HepG2 (cell line): ENCODE results near the gene NEU4. TPM values are rescaled to one million over a fixed set of nuclear protein-coding genes. Genes with fewer than 3 reads are reported as not detected.

Source experiments
- ATAC-seq: fragments of 200-7000 bp; cut with Tn5 transposase; 3 replicates; pipeline ENCODE4 v1.9.1; 2020; ENCODE audit warnings: mild to moderate bottlenecking, moderate library complexity
- BruUV-seq: library from RNA; stranded (reverse); fragments of 400-500 nt; replicated peaks from 2 replicates; lab custom pipeline; 2021; lab: Mats Ljungman, UMichigan
- CTCF ChIA-PET: fragments of 300-600 bp; formaldehyde crosslinking; extraction: SDS; loops from one replicate; lab custom pipeline; 2021; ENCODE audit warnings: low total read pairs, inconsistent platforms, low intra/inter-chr PET ratio; lab: Yijun Ruan, JAX
- POLR2A ChIA-PET: fragments of 350-600 bp; sonication (Branson Sonifier 250); formaldehyde crosslinking; loops from one replicate; lab custom pipeline; 2020; ENCODE audit warnings: antibody characterized with exemption, inconsistent platforms; lab: Yijun Ruan, JAX
- DNase-seq: peaks from one replicate; pipeline ENCODE4 v3.0.0-alpha.2; 2015; ENCODE audit warnings: low spot score
- FAIRE-seq: peaks from 3 replicates; lab custom pipeline; 2011; peaks lifted over from hg19 to GRCh38; lab: Jason Lieb, UNC
- H2AFZ ChIP-seq: one replicate; pipeline ENCODE4 v1.6.1; 2011; ENCODE audit warnings: low read length, inconsistent platforms
- H3K27ac ChIP-seq: fragments of 300-600 bp; 3 replicates; pipeline ENCODE4 v1.8.0; 2011; ENCODE audit warnings: mixed run types, mild to moderate bottlenecking, mixed read lengths, low read length, inconsistent platforms; ENCODE audit not compliant: insufficient read depth; ENCODE audit errors: extremely low read length
- H3K27me3 ChIP-seq, 2 experiments: fragments of 200-600 bp in 1 of 2; 2 replicates in 1 of 2; 3 replicates in 1 of 2; pipeline versions ENCODE4 v1.6.0 to v1.8.0; 2011; ENCODE audit warnings: low read length in 2 of 2, mild to moderate bottlenecking in 2 of 2, moderate library complexity in 2 of 2, inconsistent platforms in 1 of 2; ENCODE audit not compliant: insufficient read depth in 2 of 2, control insufficient read depth in 1 of 2
- H3K36me3 ChIP-seq, 2 experiments: fragments of 200-600 bp in 1 of 2; replicated peaks in 1 of 2; 2 replicates in 1 of 2; 3 replicates in 1 of 2; pipeline versions ENCODE4 v1.5.1 to v1.8.0; 2011; ENCODE audit warnings: low read length in 2 of 2, inconsistent platforms in 1 of 2; ENCODE audit not compliant: insufficient read depth in 2 of 2, control insufficient read depth in 1 of 2
- H3K4me1 ChIP-seq: 2 replicates; pipeline ENCODE4 v1.5.1; 2012; ENCODE audit warnings: low read length, inconsistent platforms; ENCODE audit not compliant: insufficient read depth
- H3K4me2 ChIP-seq: 2 replicates; pipeline ENCODE4 v1.6.0; 2011; ENCODE audit warnings: low read depth, low read length, inconsistent platforms
- H3K4me3 ChIP-seq, 3 experiments: fragments of 200-600 bp in 1 of 3; sonication (generic), shearing (Covaris generic) in 1 of 3; replicated peaks in 1 of 3; 2 replicates each; pipeline ENCODE4 v1.5.1; 2011 to 2016; ENCODE audit warnings: low read length in 3 of 3, inconsistent platforms in 2 of 3, low read depth in 2 of 3, mild to moderate bottlenecking in 2 of 3, control low read depth in 1 of 3, mixed read lengths in 1 of 3; ENCODE audit not compliant: insufficient read depth in 1 of 3
- H3K79me2 ChIP-seq: one replicate; pipeline ENCODE4 v1.6.1; 2011; ENCODE audit warnings: low read length, inconsistent platforms; ENCODE audit not compliant: insufficient read depth
- H3K9ac ChIP-seq: 2 replicates; pipeline ENCODE4 v1.6.0; 2011; ENCODE audit warnings: mild to moderate bottlenecking, low read depth, low read length, inconsistent platforms; ENCODE audit not compliant: insufficient read depth
- H3K9me3 ChIP-seq: 2 replicates; pipeline ENCODE4 v1.5.1; 2012; ENCODE audit warnings: mild to moderate bottlenecking, low read length
- H4K20me1 ChIP-seq: 2 replicates; pipeline ENCODE4 v1.6.0; 2011; ENCODE audit warnings: inconsistent platforms, mild to moderate bottlenecking, low read length, moderate library complexity; ENCODE audit not compliant: insufficient read depth
- AGO1 ChIP-seq: fragments of 200-400 bp; formaldehyde crosslinking; IDR thresholded peaks from 2 replicates; pipeline ENCODE4 v1.6.1; 2017; ENCODE audit warnings: mild to moderate bottlenecking, low read depth, low read length, moderate library complexity; ENCODE audit not compliant: poor library complexity, severe bottlenecking
- AKAP8 ChIP-seq: sonication (generic); formaldehyde crosslinking; IDR thresholded peaks from 2 replicates; pipeline ENCODE4 v1.5.1; 2020; ENCODE audit warnings: mild to moderate bottlenecking, missing genetic modification reagents
- CC2D1A ChIP-seq: sonication (generic); formaldehyde crosslinking; IDR thresholded peaks from 2 replicates; pipeline ENCODE4 v1.8.1; 2023; ENCODE audit warnings: mild to moderate bottlenecking, missing genetic modification reagents
- CHCHD3 ChIP-seq: sonication (generic); formaldehyde crosslinking; IDR thresholded peaks from 2 replicates; pipeline ENCODE4 v1.8.0; 2022; ENCODE audit warnings: mild to moderate bottlenecking, missing genetic modification reagents, moderate library complexity
- DNMT1 ChIP-seq: sonication (generic); formaldehyde crosslinking; IDR thresholded peaks from 2 replicates; pipeline ENCODE4 v1.5.1; 2020; ENCODE audit warnings: mild to moderate bottlenecking, missing genetic modification reagents
- EP300 ChIP-seq, 3 experiments: sonication (generic) in 1 of 3; formaldehyde crosslinking in 1 of 3; IDR thresholded peaks; 2 replicates each; pipeline versions ENCODE4 v1.5.1 to v1.6.1; 2011 to 2020; ENCODE audit warnings: low read depth in 2 of 3, low read length in 2 of 3, borderline replicate concordance in 1 of 3, improper control_type of control experiment in 1 of 3, mild to moderate bottlenecking in 1 of 3, missing genetic modification reagents in 1 of 3, moderate library complexity in 1 of 3
- GPN1 ChIP-seq: sonication (generic); formaldehyde crosslinking; IDR thresholded peaks from 2 replicates; pipeline ENCODE4 v1.5.1; 2020; ENCODE audit warnings: missing genetic modification reagents, borderline replicate concordance
- HNRNPL ChIP-seq: fragments of 200-400 bp; formaldehyde crosslinking; IDR thresholded peaks from 2 replicates; pipeline ENCODE4 v1.6.1; 2017; ENCODE audit warnings: mild to moderate bottlenecking, low read depth, low read length
- MTA1 ChIP-seq: sonication (generic); formaldehyde crosslinking; IDR thresholded peaks from 2 replicates; pipeline ENCODE4 v1.4.0; 2020; ENCODE audit warnings: missing genetic modification reagents, mild to moderate bottlenecking, borderline replicate concordance
- MYC ChIP-seq: sonication (generic); formaldehyde crosslinking; IDR thresholded peaks from 2 replicates; pipeline ENCODE4 v1.9.0; 2021; ENCODE audit warnings: missing genetic modification reagents, borderline replicate concordance
- RBFOX2 ChIP-seq: fragments of 200-400 bp; formaldehyde crosslinking; IDR thresholded peaks from 2 replicates; pipeline ENCODE4 v1.6.1; 2017; ENCODE audit warnings: low read depth, mild to moderate bottlenecking, low read length
- SMARCE1 ChIP-seq: fragments of 450-650 bp; IDR thresholded peaks from 2 replicates; pipeline ENCODE4 v1.6.1; 2017; ENCODE audit warnings: borderline replicate concordance
- TCF7L2 ChIP-seq: IDR thresholded peaks from 2 replicates; pipeline ENCODE4 v1.6.1; 2011; ENCODE audit warnings: mild to moderate bottlenecking, low read depth, low read length, moderate library complexity
- ZBTB1 ChIP-seq: sonication (generic); formaldehyde crosslinking; IDR thresholded peaks from 2 replicates; pipeline ENCODE4 v1.4.0; 2020; ENCODE audit warnings: missing genetic modification reagents, borderline replicate concordance
- ZBTB7A ChIP-seq: sonication (generic); formaldehyde crosslinking; IDR thresholded peaks from 2 replicates; pipeline ENCODE4 v1.8.0; 2022; ENCODE audit warnings: mild to moderate bottlenecking, missing genetic modification reagents
- ZC3H13 ChIP-seq: sonication (generic); formaldehyde crosslinking; IDR thresholded peaks from 2 replicates; pipeline ENCODE4 v1.8.1; 2023; ENCODE audit warnings: mild to moderate bottlenecking, missing genetic modification reagents, moderate library complexity
- ZFP37 ChIP-seq: sonication (generic); formaldehyde crosslinking; IDR thresholded peaks from 2 replicates; pipeline ENCODE4 v1.4.0; 2020; ENCODE audit warnings: missing genetic modification reagents, borderline replicate concordance
- ZNF343 ChIP-seq: sonication (generic); formaldehyde crosslinking; IDR thresholded peaks from 2 replicates; pipeline ENCODE4 v1.4.0; 2020; ENCODE audit warnings: mild to moderate bottlenecking, missing genetic modification reagents
- ZNF660 ChIP-seq: sonication (generic); formaldehyde crosslinking; IDR thresholded peaks from 2 replicates; pipeline ENCODE4 v1.5.1; 2020; ENCODE audit warnings: mild to moderate bottlenecking, low read depth, missing genetic modification reagents, borderline replicate concordance
- ZNF768 ChIP-seq: sonication (generic); formaldehyde crosslinking; IDR thresholded peaks from 2 replicates; pipeline ENCODE4 v1.4.0; 2020; ENCODE audit warnings: missing genetic modification reagents
- ZNF883 ChIP-seq: sonication (generic); formaldehyde crosslinking; IDR thresholded peaks from 2 replicates; pipeline ENCODE4 v1.5.1; 2020; ENCODE audit warnings: mild to moderate bottlenecking, missing genetic modification reagents; ENCODE audit errors: not compliant biosample characterization
- whole genome bisulfite sequencing: methylation state at CpG from one replicate; pipeline ENCODE4 v1.1.6; 2017; ENCODE audit warnings: low lambda C conversion rate; 5-methylcytosine and 5-hydroxymethylcytosine counted together
- in situ Hi-C: cut with HindIII; loops from 2 replicates; pipeline ENCODE4 v1.10.0; 2017; ENCODE audit warnings: low pct_unique_long_range_greater_than_20kb; ENCODE audit not compliant: extremely low pct_ligation_motif_present
- intact Hi-C: fragments of 100-400 bp; cut with micrococcal nuclease; formaldehyde crosslinking; loops from one replicate; pipeline ENCODE4 v1.10.0; 2022; ENCODE audit not compliant: unreplicated experiment
- polyA plus RNA-seq, 8 experiments: library from polyadenylated mRNA; depleted of rRNA in 3 of 8; stranded (reverse) in 7 of 8; unstranded in 1 of 8; fragments of >200 nt; fragmentation: Illumina TruSeq in 4 of 8; extraction: Trizol in 4 of 8; gene quantifications; 2 replicates each; pipeline versions ENCODE4 v1.2.1 to v1.2.3, GENCODE V29; 2011 to 2016; ENCODE audit warnings: low read depth in 4 of 8, missing spikeins in 1 of 8, mixed read lengths in 1 of 8; ENCODE audit not compliant: insufficient read depth in 1 of 8
- total RNA-seq, 5 experiments: library from RNA; depleted of rRNA; stranded (reverse); fragments of >200 nt; fragmentation: Illumina TruSeq; extraction: Trizol; gene quantifications; 2 replicates each; pipeline ENCODE4 v1.2.3, GENCODE V29; 2016; ENCODE audit warnings: low read depth in 1 of 5
- TF ChIP-seq, protein P1 (sequence below): sonication (generic); formaldehyde crosslinking; IDR thresholded peaks from 2 replicates; pipeline ENCODE4 v1.5.0; 2020; ENCODE audit warnings: mild to moderate bottlenecking, missing genetic modification reagents
- TF ChIP-seq, protein P2 (sequence below): sonication (generic); formaldehyde crosslinking; IDR thresholded peaks from 2 replicates; pipeline ENCODE4 v1.8.0; 2022; ENCODE audit warnings: mild to moderate bottlenecking, missing genetic modification reagents, moderate library complexity

Gene NEU4
- total and polyA plus RNA-seq, 2 of the 13 experiments (the other 11 are each of a cell fraction or from before 2014, with no cell fraction given): 53.5 to 107 TPM

DNA sequence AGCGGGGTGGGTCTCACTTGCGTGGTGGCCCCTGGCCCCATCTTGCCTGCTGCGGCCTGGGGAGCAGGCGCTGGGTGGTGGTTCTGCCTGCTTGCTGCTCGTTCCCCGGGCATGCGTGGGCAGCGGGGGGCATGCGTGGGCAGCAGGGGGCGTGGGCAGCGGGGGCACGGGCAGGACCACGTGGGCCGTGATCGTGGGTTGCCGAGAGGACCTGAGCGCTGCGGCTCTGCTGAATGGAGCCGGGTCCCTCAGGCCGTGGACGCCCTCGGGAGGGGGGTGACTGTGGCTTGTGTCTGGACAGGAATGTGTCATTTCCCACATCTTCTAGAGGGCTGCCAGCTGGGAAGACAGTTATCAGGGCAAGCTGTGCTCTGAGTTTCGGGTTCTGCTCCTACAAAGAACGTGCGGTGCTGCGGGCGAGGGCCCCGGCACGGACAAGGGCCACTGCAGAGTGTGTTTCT is 40.7 kb upstream of the NEU4 start:
- ChIA-PET CTCF (no interaction called here), POLR2A (interaction anchor here (1.1 to 8.9 kb wide), 3 partner anchors 8 to 42 kb away, joined by 3 to 218 read pairs (median 5); partner anchors contain the start of genes D2HGDH and NEU4)
- Histone ChIP-seq H3K79me2 (peaks cover 24% of the 10 kb centered on the region), H3K27ac (peak overlapping the region; percentile 52), H3K9me3 (no peaks in the 10 kb centered on the region), H2AFZ (no peak overlapping the region), H3K27me3 (no peaks in the 10 kb centered on the region; a peak in 1 of 5 replicates), H3K36me3 (no peaks in the 10 kb centered on the region; a peak in 1 of 5 replicates), H3K4me2 (no peak overlapping the region), H3K4me1 (peaks cover 41% of the 10 kb centered on the region), H4K20me1 (no peaks in the 10 kb centered on the region), H3K9ac (no peak overlapping the region), H3K4me3 (no peak overlapping the region)
- BruUV-seq: no TSS peak
- ATAC-seq (no peak), DNase-seq (no peak), FAIRE-seq (no peak)
- in situ Hi-C loops: no loop called here
- 95% methylated on average over 21 of the region's 29 CpGs for WGBS
- intact Hi-C loops: no loop called here
- TF ChIP-seq DNMT1 (CRISPR knock-in tag) (0 out of 2 replicates have a peak, but pooled peaks have one; percentile 33), AGO1 (peak; percentile 13), ZNF343 (CRISPR knock-in tag) (no peak), ZBTB1 (CRISPR knock-in tag) (no peak), AKAP8 (0 out of 2 replicates have a peak, but pooled peaks have one; percentile 25), HNRNPL (0 out of 2 replicates have a peak, but pooled peaks have one; percentile 76), SMARCE1 (no peak), GPN1 (CRISPR knock-in tag) (no peak), MYC (no peak), CC2D1A (no peak), ZNF883 (CRISPR knock-in tag) (peak; percentile 23), CHCHD3 (CRISPR knock-in tag) (no peak), TCF7L2 (no peak), ZC3H13 (CRISPR knock-in tag) (0 out of 2 replicates have a peak, but pooled peaks have one; percentile 23), ZNF768 (no peak), ZFP37 (no peak), ZBTB7A (no peak), ZNF660 (CRISPR knock-in tag) (no peak), MTA1 (no peak), EP300 (IDR thresholded peaks at IDR 0.05; ENCODE audit: low read depth in 2 of 2, low read length in 2 of 2) (no peak), EP300 (CRISPR knock-in tag; IDR thresholded peaks at IDR 0.05; ENCODE audit: borderline replicate concordance) (no peak), RBFOX2 (peak; percentile 24; the same call in 1 of the 2 replicates)
- TF ChIP-seq, protein P1, sequence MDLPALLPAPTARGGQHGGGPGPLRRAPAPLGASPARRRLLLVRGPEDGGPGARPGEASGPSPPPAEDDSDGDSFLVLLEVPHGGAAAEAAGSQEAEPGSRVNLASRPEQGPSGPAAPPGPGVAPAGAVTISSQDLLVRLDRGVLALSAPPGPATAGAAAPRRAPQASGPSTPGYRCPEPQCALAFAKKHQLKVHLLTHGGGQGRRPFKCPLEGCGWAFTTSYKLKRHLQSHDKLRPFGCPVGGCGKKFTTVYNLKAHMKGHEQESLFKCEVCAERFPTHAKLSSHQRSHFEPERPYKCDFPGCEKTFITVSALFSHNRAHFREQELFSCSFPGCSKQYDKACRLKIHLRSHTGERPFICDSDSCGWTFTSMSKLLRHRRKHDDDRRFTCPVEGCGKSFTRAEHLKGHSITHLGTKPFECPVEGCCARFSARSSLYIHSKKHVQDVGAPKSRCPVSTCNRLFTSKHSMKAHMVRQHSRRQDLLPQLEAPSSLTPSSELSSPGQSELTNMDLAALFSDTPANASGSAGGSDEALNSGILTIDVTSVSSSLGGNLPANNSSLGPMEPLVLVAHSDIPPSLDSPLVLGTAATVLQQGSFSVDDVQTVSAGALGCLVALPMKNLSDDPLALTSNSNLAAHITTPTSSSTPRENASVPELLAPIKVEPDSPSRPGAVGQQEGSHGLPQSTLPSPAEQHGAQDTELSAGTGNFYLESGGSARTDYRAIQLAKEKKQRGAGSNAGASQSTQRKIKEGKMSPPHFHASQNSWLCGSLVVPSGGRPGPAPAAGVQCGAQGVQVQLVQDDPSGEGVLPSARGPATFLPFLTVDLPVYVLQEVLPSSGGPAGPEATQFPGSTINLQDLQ (CRISPR knock-in tag): 0 out of 2 replicates have a peak, but pooled peaks have one; percentile 45
- TF ChIP-seq, protein P2, sequence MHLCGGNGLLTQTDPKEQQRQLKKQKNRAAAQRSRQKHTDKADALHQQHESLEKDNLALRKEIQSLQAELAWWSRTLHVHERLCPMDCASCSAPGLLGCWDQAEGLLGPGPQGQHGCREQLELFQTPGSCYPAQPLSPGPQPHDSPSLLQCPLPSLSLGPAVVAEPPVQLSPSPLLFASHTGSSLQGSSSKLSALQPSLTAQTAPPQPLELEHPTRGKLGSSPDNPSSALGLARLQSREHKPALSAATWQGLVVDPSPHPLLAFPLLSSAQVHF (CRISPR knock-in tag): no peak
